ENCODE data around the gene ADAM10.

Gene ADAM10

DNA sequence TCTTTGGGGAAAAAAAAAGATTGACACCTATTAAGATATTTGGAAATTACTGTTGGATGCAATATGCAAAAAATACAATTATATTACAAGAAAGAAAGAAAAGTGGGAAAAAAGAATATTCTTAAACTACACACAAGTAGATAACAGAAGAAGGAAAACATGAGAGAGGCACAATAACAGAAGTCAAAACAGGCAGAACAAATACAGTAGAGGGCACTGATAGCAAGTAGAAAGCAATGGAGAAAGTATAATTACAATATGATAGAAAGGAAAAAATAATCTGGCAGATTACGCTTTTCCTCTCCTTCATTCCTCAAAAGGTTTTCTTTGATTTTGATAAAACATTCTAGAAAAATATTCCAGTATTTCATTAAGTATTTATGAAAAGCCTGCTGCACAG lies 72.1 kb downstream of the ADAM10 start:
- Histone ChIP-seq H3K4me3 (replicated peaks; ENCODE audit: insufficient read depth, low read length) (no peak overlapping the region), H3K27ac (replicated peaks) (no peak overlapping the region), H3K27me3 (ENCODE audit: insufficient read depth, poor library complexity, severe bottlenecking) (no peaks in the 10 kb centered on the region)
- no peak for DNase-seq (ENCODE audit: low read depth in 1 of 2, low spot score in 1 of 2)
- TF ChIP-seq, protein P1, sequence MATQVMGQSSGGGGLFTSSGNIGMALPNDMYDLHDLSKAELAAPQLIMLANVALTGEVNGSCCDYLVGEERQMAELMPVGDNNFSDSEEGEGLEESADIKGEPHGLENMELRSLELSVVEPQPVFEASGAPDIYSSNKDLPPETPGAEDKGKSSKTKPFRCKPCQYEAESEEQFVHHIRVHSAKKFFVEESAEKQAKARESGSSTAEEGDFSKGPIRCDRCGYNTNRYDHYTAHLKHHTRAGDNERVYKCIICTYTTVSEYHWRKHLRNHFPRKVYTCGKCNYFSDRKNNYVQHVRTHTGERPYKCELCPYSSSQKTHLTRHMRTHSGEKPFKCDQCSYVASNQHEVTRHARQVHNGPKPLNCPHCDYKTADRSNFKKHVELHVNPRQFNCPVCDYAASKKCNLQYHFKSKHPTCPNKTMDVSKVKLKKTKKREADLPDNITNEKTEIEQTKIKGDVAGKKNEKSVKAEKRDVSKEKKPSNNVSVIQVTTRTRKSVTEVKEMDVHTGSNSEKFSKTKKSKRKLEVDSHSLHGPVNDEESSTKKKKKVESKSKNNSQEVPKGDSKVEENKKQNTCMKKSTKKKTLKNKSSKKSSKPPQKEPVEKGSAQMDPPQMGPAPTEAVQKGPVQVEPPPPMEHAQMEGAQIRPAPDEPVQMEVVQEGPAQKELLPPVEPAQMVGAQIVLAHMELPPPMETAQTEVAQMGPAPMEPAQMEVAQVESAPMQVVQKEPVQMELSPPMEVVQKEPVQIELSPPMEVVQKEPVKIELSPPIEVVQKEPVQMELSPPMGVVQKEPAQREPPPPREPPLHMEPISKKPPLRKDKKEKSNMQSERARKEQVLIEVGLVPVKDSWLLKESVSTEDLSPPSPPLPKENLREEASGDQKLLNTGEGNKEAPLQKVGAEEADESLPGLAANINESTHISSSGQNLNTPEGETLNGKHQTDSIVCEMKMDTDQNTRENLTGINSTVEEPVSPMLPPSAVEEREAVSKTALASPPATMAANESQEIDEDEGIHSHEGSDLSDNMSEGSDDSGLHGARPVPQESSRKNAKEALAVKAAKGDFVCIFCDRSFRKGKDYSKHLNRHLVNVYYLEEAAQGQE (IDR thresholded peaks at IDR 0.05; ENCODE audit: insufficient replicate concordance, low read depth) = no peak
- TF ChIP-seq GABPA (IDR thresholded peaks at IDR 0.05; ENCODE audit: low read depth) = no peak
- TF ChIP-seq SPI1 (IDR thresholded peaks at IDR 0.05; ENCODE audit: borderline replicate concordance, low read depth) = no peak
- TF ChIP-seq POLR2AphosphoS5 (IDR thresholded peaks at IDR 0.05; ENCODE audit: low read depth) = no peak
- TF ChIP-seq, protein P2, sequence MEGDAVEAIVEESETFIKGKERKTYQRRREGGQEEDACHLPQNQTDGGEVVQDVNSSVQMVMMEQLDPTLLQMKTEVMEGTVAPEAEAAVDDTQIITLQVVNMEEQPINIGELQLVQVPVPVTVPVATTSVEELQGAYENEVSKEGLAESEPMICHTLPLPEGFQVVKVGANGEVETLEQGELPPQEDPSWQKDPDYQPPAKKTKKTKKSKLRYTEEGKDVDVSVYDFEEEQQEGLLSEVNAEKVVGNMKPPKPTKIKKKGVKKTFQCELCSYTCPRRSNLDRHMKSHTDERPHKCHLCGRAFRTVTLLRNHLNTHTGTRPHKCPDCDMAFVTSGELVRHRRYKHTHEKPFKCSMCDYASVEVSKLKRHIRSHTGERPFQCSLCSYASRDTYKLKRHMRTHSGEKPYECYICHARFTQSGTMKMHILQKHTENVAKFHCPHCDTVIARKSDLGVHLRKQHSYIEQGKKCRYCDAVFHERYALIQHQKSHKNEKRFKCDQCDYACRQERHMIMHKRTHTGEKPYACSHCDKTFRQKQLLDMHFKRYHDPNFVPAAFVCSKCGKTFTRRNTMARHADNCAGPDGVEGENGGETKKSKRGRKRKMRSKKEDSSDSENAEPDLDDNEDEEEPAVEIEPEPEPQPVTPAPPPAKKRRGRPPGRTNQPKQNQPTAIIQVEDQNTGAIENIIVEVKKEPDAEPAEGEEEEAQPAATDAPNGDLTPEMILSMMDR (IDR thresholded peaks at IDR 0.05; ENCODE audit: insufficient read depth, low read length) = no peak

DNA sequence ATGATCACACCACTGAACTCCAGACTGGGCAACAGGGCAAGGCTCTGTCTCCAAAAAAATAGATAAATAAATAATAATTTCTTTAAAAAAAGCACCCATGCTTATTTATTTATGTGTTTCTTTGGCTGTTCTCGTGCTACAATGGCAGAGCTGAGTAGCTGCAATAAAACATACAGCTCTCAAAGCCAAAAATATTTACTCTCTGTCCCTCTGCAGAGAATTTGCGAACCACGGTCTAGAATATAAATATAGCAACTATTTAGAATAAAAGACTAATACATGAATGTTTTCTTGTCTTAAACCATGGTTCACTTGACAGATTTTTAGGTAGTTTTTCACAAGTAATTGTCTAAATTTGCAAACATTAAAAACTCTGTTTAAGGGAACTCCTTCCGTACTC lies 72.7 kb downstream of the ADAM10 start:
- no peak for TF ChIP-seq SPI1 (IDR thresholded peaks at IDR 0.05; ENCODE audit: borderline replicate concordance, low read depth)
- TF ChIP-seq, protein P2 (IDR thresholded peaks at IDR 0.05; ENCODE audit: insufficient read depth, low read length) = no peak
- no peak for TF ChIP-seq POLR2AphosphoS5 (IDR thresholded peaks at IDR 0.05; ENCODE audit: low read depth)
- TF ChIP-seq GABPA (IDR thresholded peaks at IDR 0.05; ENCODE audit: low read depth) = no peak
- TF ChIP-seq, protein P1 (IDR thresholded peaks at IDR 0.05; ENCODE audit: insufficient replicate concordance, low read depth) = no peak
- H3K4me3 ChIP-seq (replicated peaks; ENCODE audit: insufficient read depth, low read length) = no peak overlapping the region
- H3K27ac ChIP-seq (replicated peaks) = no peak overlapping the region
- H3K27me3 ChIP-seq (ENCODE audit: insufficient read depth, poor library complexity, severe bottlenecking) = no peaks in the 10 kb centered on the region
- DNase-seq (ENCODE audit: low read depth in 1 of 2, low spot score in 1 of 2) = no peak

DNA sequence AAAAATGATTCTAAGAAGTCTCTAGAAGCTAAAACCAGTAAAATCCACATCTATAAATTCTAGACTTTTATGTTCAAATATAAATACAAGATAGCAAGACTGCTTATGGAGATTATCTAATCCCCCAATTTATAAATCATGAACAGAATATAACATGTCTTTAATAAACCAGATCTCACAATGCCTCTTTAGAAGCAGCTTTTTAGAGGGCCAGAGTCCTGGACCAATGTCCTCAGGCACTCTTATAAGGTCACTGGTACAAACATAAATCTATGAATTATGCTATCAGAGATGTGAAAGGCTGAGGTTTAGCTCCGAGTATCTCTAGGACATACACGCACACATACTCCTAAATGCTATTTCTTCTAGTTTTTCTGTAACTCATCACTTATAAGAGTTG lies 78.3 kb downstream of the ADAM10 start:
- Histone ChIP-seq H3K27ac (replicated peaks) (no peak overlapping the region), H3K4me3 (replicated peaks; ENCODE audit: insufficient read depth, low read length) (no peak overlapping the region), H3K27me3 (ENCODE audit: insufficient read depth, poor library complexity, severe bottlenecking) (no peaks in the 10 kb centered on the region)
- no peak for DNase-seq (ENCODE audit: low read depth in 1 of 2, low spot score in 1 of 2)
- no peak for TF ChIP-seq SPI1 (IDR thresholded peaks at IDR 0.05; ENCODE audit: borderline replicate concordance, low read depth)
- TF ChIP-seq GABPA (IDR thresholded peaks at IDR 0.05; ENCODE audit: low read depth) = no peak
- TF ChIP-seq, protein P1 (IDR thresholded peaks at IDR 0.05; ENCODE audit: insufficient replicate concordance, low read depth) = no peak
- TF ChIP-seq, protein P2 (IDR thresholded peaks at IDR 0.05; ENCODE audit: insufficient read depth, low read length) = no peak
- TF ChIP-seq POLR2AphosphoS5 (IDR thresholded peaks at IDR 0.05; ENCODE audit: low read depth) = no peak

All from HL-60 (cell line).